Heart left ventricle (tissue), 16 donors: Measurements from ENCODE around the gene PCK1. TPM values are rescaled to one million over a fixed set of nuclear protein-coding genes. Genes with fewer than 3 reads are reported as not detected.

Experiments
- ATAC-seq, 4 donors: fragments of 200-7000 bp; cut with Tn5 transposase; one replicate each; pipeline ENCODE4 v1.9.1; 2020 to 2022; ENCODE audit warnings: moderate library complexity in 4 of 4, mild to moderate bottlenecking in 3 of 4, moderate number of reproducible peaks in 1 of 4
- DNase-seq, 5 donors: peaks; one replicate each; pipeline ENCODE4 v3.0.0-alpha.2; 2020
- H3K27ac ChIP-seq, 12 donors: fragments of 200-600 bp; sonication (generic) in 4 of 12; one replicate each; pipeline versions ENCODE4 v1.5.0 to v1.8.0; 2016 to 2022; ENCODE audit warnings: mild to moderate bottlenecking in 2 of 12
- H3K27me3 ChIP-seq, 9 donors: fragments of 200-600 bp; sonication (generic) in 2 of 9; one replicate each; pipeline versions ENCODE4 v1.5.1 to v1.8.0; 2016 to 2022; ENCODE audit warnings: mild to moderate bottlenecking in 3 of 9
- H3K36me3 ChIP-seq, 9 donors: fragments of 200-600 bp; sonication (generic) in 2 of 9; one replicate each; pipeline versions ENCODE4 v1.5.0 to v1.8.0; 2018 to 2022; ENCODE audit warnings: mild to moderate bottlenecking in 2 of 9
- H3K4me1 ChIP-seq, 12 donors: fragments of 200-600 bp; sonication (generic) in 4 of 12; one replicate each; pipeline versions ENCODE4 v1.5.0 to v1.8.0; 2016 to 2022; ENCODE audit warnings: mild to moderate bottlenecking in 3 of 12
- H3K4me3 ChIP-seq, 12 donors: fragments of 200-600 bp; sonication (generic) in 4 of 12; one replicate each; pipeline versions ENCODE4 v1.5.0 to v1.8.0; 2017 to 2022; ENCODE audit warnings: mild to moderate bottlenecking in 9 of 12, moderate library complexity in 4 of 12
- H3K9me3 ChIP-seq, 12 donors: fragments of 200-600 bp; sonication (generic) in 4 of 12; one replicate each; pipeline versions ENCODE4 v1.5.0 to v1.8.0; 2016 to 2022; ENCODE audit warnings: mild to moderate bottlenecking in 1 of 12
- POLR2A ChIP-seq, 2 donors: fragments of 450-650 bp; IDR thresholded peaks; one replicate each; pipeline ENCODE4 v1.6.1; 2017; ENCODE audit warnings: antibody characterized with exemption in 2 of 2, mild to moderate bottlenecking in 2 of 2, moderate library complexity in 2 of 2
- WGBS, 4 donors: extraction: QIAGEN DNeasy Blood & Tissue Kit in 2 of 4; methylation state at CpG; one replicate each; pipeline versions ENCODE4 v1.1.5 to v1.1.7; 2013 to 2018; 5-methylcytosine and 5-hydroxymethylcytosine counted together
- intact Hi-C, 10 donors: fragments of 100-400 bp; cut with DNase I; formaldehyde crosslinking; loops; one replicate each; pipeline versions ENCODE4 v1.11.1 to v1.14.2; 2022
- polyA plus RNA-seq, 2 donors: library from polyadenylated mRNA; stranded (reverse); fragments of 200-250 nt; gene quantifications; one replicate each; pipeline ENCODE4 v1.2.3, GENCODE V29; 2013
- total RNA-seq, 9 donors: library from RNA; depleted of rRNA in 2 of 9; stranded (reverse); fragments of >200 nt in 2 of 9; fragmentation: NEBNext Ultra II Directional in 3 of 9; extraction: Animal tissue kit (Norgen Biotek cat#: 25700) in 3 of 9; gene quantifications; one replicate each; pipeline versions ENCODE4 v1.1.0 to v1.2.4, GENCODE V29; 2016 to 2023
- TF ChIP-seq, protein P1 (sequence below), 12 donors: fragments of 200-600 bp; sonication (generic) in 4 of 12; IDR thresholded peaks; one replicate each; pipeline versions ENCODE4 v1.5.0 to v1.8.0; 2018 to 2022; ENCODE audit warnings: antibody characterized with exemption in 12 of 12, mild to moderate bottlenecking in 5 of 12
- donor health status: ischemic (EF 13 %, LVEDD 7.1; RV severe dilation, severe dysfunction).
- donor health status: healthy with polysubstance abuse.
- donor health status: DM: no; HTN: yes; CAD: no.
- donor health status: DM: no; HTN: no; CAD: no.
- donor health status: ischemic (EF 25% LVEDD 6.9; RV normal size, moderate dysfunction).
- donor health status: ischemic (EF 25% LVEDD 5.7; RV mildly dilated, moderate dysfunction).
- donor health status: healthy.
- donor health status: DM: yes; HTN: yes; CAD: no.
- donor health status: ischemic (EF 35%, LVEDD 5.7; RV mildly dilated, moderate dysfunction).
- donor health status: nonischemic (EF 11% LVEDD 7.7; RV severe dilation, severe dysfunction).
- donor health status: DM: yes; HTN: yes; CAD: no.
- donor health status: PGD.
- donor health status: ischemic (EF 29% LVEDD 5.4; RV normal size, mild dysfunction).
- donor health status: nonischemic (EF 23%, LVEDD 6.1; RV moderate dilation, normal function).

PCK1 gene
- total and polyA plus RNA-seq, 11 donors: 0.13 to 22.0 (median 0.40) TPM; not detected in 2

DNA sequence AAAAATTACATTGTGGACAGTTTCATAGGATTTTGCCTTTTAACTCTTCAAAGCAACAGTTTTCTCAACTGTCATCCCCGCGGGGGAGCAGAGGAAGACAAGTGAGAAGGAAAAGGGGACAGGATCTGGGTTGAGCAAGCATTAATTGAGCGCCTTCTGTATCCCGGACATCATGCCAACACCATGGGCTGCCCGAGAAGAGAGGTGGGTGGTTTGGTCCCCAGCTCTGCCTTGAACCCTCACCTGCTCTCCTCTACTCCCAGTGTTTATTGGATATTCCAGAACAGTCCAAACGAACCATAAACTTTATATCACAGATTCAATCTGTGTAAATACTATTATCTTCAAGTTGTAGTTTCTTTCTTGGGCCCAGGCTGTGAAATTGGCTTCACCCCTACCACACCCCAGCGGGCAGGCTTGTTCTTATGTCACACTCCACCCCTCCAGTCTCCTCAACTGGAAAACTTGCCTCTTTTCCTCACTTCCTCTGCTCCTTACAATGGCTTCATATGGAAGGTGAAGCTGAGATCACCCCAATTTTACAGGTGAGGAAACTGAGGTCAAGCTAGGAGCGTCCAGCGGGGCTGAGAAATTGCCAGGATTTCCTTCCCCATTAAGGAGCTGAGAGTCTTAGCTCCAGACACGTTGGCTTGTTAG is 6.0 kb downstream of the PCK1 start:
- Histone ChIP-seq H3K9me3 (no peaks in the 10 kb centered on the region), H3K27ac (no peak overlapping the region), H3K4me3 (no peak overlapping the region), H3K36me3 (no peaks in the 10 kb centered on the region), H3K4me1 (no peaks in the 10 kb centered on the region), H3K27me3 (peaks cover 0 to 47% (median 12%) of the 10 kb centered on the region in 9 donors)
- no peak for ATAC-seq
- TF ChIP-seq POLR2A (IDR thresholded peaks at IDR 0.05): no peak
- TF ChIP-seq, protein P1, sequence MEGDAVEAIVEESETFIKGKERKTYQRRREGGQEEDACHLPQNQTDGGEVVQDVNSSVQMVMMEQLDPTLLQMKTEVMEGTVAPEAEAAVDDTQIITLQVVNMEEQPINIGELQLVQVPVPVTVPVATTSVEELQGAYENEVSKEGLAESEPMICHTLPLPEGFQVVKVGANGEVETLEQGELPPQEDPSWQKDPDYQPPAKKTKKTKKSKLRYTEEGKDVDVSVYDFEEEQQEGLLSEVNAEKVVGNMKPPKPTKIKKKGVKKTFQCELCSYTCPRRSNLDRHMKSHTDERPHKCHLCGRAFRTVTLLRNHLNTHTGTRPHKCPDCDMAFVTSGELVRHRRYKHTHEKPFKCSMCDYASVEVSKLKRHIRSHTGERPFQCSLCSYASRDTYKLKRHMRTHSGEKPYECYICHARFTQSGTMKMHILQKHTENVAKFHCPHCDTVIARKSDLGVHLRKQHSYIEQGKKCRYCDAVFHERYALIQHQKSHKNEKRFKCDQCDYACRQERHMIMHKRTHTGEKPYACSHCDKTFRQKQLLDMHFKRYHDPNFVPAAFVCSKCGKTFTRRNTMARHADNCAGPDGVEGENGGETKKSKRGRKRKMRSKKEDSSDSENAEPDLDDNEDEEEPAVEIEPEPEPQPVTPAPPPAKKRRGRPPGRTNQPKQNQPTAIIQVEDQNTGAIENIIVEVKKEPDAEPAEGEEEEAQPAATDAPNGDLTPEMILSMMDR (IDR thresholded peaks at IDR 0.05): no peak
- 63 to 80% (median 74%) methylated on average over 10 of the region's 10 CpGs for WGBS, 4 donors
- intact Hi-C loops: no loop called here
- DNase-seq: no peak

DNA sequence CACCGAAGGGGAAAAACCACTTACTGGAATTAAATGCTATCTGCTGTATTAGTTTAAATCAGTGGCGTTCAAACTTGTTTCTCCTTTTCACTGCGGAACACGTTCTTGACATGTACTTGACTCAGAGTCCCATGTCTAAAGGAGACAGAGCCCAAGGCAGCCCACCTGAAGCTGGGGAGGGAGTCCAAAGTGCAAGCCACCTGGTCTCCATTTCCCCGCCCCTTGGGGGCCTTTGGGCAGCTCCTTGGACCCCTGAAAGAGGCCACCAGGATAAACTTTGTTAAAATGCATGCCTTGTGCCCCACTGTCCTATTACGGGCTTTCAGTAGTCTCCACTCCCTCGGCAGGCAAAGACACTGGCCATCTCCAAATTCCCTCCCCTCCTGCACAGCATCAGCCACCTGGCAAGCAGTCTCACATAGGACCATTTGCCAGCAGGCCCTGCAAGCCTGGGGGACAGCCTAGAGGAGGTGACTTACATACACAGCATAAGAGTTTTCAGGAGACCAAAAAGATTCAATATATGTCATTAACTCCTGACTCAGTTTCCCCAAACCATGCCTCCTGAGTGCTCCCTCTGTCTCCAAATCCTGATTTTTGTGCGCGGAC is 6.7 kb downstream of the PCK1 start:
- WGBS, 4 donors: 77 to 84% (median 83%) methylated on average over 9 of the region's 9 CpGs
- no peaks in the 10 kb centered on the region for H3K4me1 ChIP-seq
- H3K27me3 ChIP-seq: peaks cover 0 to 47% (median 12%) of the 10 kb centered on the region in 9 donors
- intact Hi-C loops: no loop called here
- H3K4me3 ChIP-seq: no peak overlapping the region
- H3K9me3 ChIP-seq: no peaks in the 10 kb centered on the region
- H3K27ac ChIP-seq: no peak overlapping the region
- DNase-seq (no peak), ATAC-seq (no peak)
- H3K36me3 ChIP-seq: no peaks in the 10 kb centered on the region
- TF ChIP-seq, protein P1 (IDR thresholded peaks at IDR 0.05): no peak
- no peak for TF ChIP-seq POLR2A (IDR thresholded peaks at IDR 0.05)

DNA sequence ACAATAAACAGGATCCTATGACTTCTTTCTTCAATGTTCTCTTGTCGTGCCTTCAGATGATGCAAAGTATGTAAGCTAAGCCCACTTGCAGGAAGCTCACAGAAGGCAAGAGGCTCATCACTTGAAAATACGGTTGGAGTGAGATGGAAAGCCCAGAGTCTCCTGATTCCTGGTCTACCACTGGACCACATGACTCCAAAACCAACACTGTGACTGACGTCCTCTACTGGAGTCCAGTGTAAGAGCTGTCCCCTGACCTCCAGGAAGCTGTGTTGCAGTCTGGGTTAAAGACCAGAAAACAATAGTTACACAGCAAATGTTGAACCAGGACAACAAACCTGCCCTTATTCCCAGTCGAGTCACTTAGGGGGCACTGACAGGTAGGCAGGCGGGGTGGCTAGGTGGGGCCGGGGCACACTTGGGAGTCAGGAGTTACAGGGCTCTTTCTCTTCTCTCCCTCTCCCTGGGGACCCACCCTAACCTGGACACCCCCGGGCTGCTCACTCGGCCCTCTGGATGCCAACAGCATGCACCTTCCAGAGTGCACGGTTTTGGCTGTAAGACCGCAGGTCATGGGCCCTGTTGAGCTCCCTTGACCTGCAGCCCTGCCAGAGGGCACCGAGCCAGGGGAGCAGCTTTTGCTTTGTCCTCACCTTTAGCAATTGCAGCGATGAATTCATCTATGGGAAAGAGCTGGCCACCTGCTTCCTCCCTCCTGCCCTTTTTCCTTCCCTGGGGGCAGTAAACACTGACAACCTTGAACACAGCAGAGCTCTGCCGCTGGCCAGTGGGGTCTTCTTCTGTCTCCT is 7.4 kb downstream of the PCK1 start:
- no peak for DNase-seq
- intact Hi-C loops: no loop called here

More for the DNA sequence above, 7.4 kb downstream of the PCK1 start:
- ATAC-seq: no peak
- Histone ChIP-seq H3K9me3 (no peaks in the 10 kb centered on the region), H3K4me3 (no peak overlapping the region), H3K4me1 (no peaks in the 10 kb centered on the region), H3K27ac (no peak overlapping the region), H3K27me3 (peaks cover 0 to 53% (median 12%) of the 10 kb centered on the region in 9 donors), H3K36me3 (no peaks in the 10 kb centered on the region)
- WGBS, 4 donors: 69 to 82% (median 72%) methylated on average over 12 to 13 of the region's 13 CpGs
- TF ChIP-seq, protein P1 (IDR thresholded peaks at IDR 0.05): no peak
- TF ChIP-seq POLR2A (IDR thresholded peaks at IDR 0.05): no peak
